IPS-18c (cell line): Measurements from ENCODE around the gene ABCA1.
A peak's percentile ranks its signal among the peaks of the same experiment; 100 is the strongest.
"Not testable (repeated sequence)": the region's sequence is repeated elsewhere in the genome, so short reads cannot be mapped to it uniquely, and the experiment has no call there.

Experiments used
- H3K4me3 ChIP-seq: 2 replicates; pipeline ENCODE4 v1.7.0; 2013; ENCODE audit warnings: low read depth, mild to moderate bottlenecking, low read length, moderate library complexity; ENCODE audit not compliant: insufficient read depth
- H3K9me3 ChIP-seq: one replicate; pipeline ENCODE4 v1.6.1; 2013; ENCODE audit warnings: mild to moderate bottlenecking, low read length, moderate library complexity; ENCODE audit not compliant: control insufficient read depth, insufficient read depth

The ABCA1 gene, protein sequence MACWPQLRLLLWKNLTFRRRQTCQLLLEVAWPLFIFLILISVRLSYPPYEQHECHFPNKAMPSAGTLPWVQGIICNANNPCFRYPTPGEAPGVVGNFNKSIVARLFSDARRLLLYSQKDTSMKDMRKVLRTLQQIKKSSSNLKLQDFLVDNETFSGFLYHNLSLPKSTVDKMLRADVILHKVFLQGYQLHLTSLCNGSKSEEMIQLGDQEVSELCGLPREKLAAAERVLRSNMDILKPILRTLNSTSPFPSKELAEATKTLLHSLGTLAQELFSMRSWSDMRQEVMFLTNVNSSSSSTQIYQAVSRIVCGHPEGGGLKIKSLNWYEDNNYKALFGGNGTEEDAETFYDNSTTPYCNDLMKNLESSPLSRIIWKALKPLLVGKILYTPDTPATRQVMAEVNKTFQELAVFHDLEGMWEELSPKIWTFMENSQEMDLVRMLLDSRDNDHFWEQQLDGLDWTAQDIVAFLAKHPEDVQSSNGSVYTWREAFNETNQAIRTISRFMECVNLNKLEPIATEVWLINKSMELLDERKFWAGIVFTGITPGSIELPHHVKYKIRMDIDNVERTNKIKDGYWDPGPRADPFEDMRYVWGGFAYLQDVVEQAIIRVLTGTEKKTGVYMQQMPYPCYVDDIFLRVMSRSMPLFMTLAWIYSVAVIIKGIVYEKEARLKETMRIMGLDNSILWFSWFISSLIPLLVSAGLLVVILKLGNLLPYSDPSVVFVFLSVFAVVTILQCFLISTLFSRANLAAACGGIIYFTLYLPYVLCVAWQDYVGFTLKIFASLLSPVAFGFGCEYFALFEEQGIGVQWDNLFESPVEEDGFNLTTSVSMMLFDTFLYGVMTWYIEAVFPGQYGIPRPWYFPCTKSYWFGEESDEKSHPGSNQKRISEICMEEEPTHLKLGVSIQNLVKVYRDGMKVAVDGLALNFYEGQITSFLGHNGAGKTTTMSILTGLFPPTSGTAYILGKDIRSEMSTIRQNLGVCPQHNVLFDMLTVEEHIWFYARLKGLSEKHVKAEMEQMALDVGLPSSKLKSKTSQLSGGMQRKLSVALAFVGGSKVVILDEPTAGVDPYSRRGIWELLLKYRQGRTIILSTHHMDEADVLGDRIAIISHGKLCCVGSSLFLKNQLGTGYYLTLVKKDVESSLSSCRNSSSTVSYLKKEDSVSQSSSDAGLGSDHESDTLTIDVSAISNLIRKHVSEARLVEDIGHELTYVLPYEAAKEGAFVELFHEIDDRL (N-terminal part only)

DNA sequence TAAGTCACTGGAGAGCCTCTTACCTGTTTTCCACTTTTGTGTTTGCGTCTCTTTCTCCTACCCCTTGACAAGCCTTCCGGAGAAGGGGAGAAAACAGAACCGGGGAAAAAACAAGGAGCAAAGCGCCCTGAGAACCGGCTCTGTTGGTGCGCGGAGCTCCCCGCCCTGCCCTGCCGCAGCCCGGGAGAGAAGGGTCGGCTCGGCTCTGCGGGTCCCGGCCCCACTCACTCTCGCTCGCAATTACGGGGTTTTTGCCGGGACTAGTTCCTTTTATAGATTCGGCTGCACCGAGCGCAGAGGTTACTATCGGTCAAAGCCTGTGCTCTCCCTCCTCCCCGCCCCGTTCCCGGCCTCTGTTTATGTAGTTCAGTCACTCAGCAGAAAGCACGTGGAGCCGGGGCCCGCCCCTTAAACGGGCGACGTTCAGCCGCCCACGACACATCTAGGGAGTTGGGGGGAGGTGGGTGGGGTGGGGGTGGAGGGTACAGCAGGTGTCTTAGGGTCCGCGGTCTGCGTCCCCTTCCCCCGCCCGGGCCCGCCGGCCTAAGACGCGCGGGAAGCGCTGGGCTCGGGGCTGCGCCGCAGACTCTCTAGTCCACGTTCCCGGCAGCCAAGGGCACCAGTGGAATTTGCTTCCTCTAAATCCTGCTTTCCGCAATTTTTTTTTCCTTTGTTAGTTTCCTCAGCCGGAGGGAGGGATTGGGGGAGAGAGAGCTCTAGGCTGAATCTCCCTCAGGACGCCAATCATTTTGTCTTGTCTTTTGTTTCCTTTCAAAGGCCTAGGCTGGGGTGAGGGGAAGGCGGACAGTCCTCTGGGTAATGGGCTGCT lies at the start of gene ABCA1:
ABCA1 (minus strand) TSS at position 244 of the 829 bp plus-strand sequence. CDS start 24,476 bp downstream, outside the sequence.
- Histone ChIP-seq H3K4me3 (peak within 1 kb of the TSS; percentile 86), H3K9me3 (no peaks in the 10 kb centered on the region)

DNA sequence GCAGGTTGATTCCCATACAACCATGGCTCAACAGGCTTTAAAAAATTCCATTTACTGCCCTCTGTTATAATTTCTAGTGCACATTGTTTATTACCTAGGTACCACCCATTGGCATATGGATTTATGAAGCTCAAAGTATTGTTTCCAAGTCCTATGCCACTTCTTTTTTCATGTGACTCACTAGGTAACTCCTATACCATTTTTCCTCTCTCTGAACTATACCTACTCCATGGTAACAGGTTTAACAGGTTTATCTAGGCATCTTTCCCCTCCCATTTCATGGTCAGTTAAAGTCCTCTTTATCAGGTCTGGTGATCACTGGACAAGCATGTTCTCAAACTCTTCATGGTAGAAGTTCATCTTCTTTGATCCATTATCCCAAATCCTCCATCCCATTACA lies 49.6 kb upstream of the ABCA1 start:
- no peaks in the 10 kb centered on the region for H3K9me3 ChIP-seq
- no peak overlapping the region for H3K4me3 ChIP-seq

DNA sequence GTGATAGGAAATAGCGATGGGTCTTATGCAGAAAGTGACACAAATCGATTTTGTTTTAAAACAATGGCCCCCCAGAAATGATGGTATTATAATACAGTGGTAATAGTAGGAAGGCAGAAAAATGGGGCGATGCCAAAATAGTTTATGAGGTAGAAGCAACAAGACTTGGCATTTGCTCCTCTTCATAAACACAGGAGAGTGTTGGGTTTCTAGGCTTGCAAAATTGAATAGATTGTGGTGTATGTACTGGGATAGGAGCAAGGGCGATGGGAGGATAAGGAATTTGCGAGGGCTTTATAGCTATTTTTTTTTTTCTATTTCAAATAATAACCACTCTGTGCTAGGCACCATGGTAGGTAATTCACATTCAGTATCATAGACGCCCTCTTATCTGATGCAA lies 49.2 kb upstream of the ABCA1 start:
- Histone ChIP-seq H3K9me3 (no peaks in the 10 kb centered on the region), H3K4me3 (no peak overlapping the region)

DNA sequence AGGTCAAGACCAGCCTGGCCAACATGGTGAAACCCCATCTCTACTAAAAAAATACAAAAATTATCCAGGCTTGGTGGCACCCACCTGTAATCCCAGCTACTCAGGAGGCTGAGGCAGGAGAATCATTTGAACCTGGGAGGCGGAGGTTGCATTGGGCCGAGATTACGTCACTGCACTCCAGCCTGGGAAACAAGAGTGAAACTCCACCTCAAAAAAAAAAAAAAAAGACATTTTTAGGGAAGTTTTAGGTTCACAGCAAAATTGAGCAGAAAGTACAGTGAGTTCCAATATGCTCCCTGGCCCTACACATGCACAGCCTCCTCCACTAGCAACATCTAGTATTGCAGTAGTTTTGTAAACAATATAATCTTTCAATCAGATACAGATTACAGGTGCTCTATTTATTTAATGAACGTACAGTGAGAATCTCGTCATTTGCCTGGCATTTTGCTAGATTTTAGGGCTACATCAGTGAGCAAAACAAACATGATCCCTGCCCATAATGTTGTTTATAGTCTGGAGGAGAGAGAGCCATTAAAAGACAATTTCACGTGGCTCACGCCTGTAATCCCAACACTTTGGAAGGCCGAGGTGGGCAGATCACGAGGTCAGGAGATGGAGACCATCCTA lies 48.1 kb upstream of the ABCA1 start:
- not testable (repeated sequence) for H3K4me3 ChIP-seq, H3K9me3 ChIP-seq

DNA sequence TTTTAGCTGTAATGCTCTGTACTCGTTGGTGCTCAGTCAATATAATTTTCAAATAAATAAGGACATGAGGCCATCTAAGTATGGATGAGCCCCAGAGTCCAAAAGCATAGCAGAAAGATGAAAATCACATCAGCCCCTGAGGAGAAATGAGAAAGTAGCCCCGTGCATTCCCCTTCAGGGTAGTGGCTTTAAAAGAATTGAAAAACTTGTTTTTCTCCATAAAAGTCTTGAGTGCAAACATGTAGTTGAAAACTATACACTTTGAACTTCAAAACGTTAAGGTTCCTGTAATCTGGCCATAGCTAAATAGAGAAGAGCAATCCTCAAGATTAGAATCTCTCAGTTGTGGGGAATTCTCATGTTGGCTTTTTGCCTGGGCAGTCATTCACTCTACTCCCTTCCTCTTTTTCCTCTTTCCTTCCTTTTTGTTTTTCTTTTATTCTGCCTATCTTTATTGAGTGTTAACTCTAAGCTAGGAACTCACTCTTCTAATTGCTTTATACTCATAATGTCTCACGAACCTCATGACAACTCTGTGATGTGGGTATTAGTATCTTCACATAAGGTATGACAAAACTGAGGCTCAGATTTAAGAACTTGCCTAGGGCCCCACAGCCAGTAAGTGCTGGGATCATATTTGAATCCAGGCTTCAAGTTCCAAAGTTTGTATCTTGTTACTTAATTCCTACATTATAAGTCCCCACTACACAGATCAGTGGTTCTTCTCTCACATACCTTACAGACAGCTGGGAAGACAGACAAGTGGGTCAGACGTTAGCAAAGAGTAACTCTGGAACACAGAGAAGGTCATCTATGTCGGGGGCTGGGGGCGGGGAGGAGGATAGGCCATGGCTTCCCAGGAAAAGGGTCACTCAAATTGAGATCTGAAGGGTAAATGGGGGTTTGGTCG lies 46.4 kb upstream of the ABCA1 start:
- Histone ChIP-seq H3K4me3 (no peak overlapping the region), H3K9me3 (no peaks in the 10 kb centered on the region)

DNA sequence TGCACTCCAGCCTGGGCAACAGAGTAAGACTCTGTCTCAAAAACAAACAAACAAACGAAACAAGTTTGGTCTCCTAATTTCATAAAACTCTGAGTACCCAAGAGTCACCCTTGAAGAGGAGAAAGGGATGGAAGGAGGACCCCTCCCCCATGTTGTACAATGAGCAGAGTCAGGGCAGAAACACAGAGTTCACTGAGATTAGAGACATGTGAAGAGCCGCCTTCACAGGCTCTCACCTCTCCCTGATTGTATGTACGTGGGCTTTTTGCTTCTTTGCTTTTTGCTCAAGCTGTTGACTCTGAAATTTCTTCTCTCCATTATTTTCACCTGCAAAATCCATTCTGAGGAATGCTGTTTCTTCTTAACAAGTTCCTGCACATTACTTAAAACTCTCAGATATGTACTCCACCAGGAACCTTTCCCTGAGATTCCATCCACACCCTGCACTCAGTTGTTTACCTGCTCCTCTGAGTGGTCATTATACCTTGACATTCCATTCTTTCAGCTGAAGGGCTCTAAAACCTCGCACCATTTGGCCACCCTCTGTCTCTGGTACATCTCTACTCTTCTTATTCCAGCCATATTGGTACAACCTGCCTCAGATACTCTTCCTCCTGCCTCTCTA lies 44.4 kb upstream of the ABCA1 start:
- H3K4me3 ChIP-seq = no peak overlapping the region
- H3K9me3 ChIP-seq = no peaks in the 10 kb centered on the region

DNA sequence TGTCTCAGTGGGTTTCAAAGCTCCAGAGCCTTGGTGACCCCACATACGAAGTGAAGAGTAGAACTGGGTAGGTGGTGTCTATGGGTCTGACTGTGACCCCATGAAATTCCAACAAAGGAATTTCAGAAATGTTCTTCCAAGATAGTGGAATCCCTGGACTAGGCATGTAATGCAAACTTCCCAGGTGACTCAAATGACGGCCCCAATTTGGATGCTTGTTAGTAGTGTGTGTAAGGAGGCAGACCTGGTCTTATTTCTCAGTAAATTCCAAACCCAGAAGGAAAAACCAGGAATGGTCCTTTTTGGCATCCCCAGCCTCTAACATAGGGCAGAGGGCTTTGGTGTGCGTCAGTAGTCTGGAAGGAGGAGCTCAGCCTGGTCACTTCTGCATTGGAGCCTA lies 43.6 kb upstream of the ABCA1 start:
- no peak overlapping the region for H3K4me3 ChIP-seq

DNA sequence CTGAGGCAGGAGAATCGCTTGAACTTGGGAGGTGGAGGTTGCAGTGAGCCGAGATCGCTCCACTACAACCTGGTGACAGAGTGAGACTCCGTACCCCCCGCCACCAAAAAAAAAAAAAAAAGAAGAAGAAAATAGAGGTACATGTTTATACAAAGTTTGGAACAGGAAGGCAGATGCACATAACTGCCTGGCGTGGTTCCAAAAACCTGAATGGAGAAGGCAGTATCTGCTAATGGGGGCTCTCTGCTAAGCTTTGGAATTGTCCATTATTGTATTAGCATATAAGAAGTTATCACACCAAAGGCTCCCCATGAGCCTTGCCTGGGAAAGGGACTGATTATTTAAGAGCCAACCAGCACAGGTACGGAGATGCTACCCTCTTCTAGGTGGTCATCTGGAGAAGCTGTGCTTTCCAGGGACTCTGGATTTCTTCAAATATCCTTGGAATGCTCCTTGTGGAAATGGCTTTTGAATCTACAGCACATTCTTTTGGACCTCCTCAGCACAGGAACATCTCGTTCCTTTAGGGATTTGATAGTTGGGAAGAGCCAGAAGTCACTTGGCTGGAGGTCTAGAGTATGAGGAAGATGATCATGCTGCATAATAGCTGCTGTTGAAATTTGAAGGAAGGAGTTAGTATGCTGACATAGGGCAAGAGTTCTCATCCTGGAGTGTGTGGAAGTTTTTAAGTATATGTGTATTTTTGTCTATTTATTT lies 42.5 kb upstream of the ABCA1 start:
- H3K9me3 ChIP-seq = no peaks in the 10 kb centered on the region
- H3K4me3 ChIP-seq = no peak overlapping the region

More for the DNA sequence above, 43.6 kb upstream of the ABCA1 start:
- H3K9me3 ChIP-seq = no peaks in the 10 kb centered on the region

DNA sequence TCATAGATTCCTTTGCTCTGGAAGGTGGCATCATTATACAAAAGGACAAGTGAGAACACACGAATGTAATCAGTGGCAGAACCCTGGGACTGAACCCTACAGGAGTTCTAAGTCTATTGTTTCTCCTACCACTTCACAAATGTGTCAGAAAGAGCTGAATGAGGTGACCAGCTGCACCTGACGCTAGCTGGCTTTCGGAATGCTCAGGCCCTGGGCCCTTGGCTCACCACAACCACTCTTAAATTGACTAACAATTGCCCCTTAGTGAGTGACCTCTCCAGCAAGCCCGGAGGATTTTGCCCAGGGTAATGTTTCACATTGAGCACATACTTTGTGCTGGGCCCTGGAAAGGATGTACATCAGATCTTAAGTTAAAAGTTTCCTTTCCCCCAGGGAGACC lies 41.2 kb upstream of the ABCA1 start:
- Histone ChIP-seq H3K4me3 (peak overlapping the region; percentile 67; the same call in 1 of the 2 replicates), H3K9me3 (no peaks in the 10 kb centered on the region)

DNA sequence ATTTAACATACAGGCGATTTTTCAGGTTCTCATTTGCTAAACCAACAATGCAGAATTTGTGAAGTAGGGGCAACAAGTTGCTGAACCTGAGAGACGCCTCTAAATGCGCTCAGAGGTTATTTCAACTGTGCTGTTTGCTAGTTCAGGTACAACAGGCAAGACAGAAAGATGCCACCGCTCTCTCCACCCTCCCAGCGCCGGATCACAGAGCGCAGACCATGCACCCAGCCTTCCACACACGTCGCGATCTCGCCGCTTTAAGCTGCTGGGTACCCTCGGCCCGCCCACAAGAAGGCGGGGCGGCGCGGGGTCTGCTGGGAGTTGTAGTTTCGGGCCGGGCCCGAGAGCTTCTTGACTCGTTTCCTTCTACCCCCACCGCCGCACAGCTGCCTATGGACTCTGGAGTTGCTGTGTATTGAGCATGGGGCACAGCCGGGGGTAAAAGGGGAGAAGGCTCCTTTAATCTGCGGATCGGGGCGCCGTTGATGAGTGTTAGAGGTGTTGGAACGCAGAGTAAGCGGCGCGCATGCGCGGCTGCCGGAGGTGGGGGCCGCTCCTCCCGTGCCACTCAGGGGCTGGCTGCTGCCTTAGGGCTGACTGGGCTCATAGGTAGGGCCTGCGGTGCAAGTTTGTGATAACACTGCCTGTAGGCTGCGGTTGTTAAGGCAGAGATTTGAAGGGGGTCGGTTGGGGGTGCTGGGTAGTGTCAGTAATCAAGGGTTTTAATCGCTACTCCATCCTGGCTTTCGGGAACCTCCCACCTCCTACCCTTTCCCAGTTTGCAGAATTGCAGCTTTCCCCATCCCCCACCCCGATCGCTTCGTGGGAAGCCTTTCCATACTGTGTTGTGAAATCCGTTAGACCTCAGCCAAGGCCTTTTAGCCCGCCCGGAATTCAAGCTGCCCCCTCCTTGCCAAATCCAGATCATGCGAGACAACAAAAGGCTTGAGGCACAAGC lies 40.3 kb upstream of the ABCA1 start:
- H3K4me3 ChIP-seq = peak overlapping the region; percentile 67
- no peaks in the 10 kb centered on the region for H3K9me3 ChIP-seq

DNA sequence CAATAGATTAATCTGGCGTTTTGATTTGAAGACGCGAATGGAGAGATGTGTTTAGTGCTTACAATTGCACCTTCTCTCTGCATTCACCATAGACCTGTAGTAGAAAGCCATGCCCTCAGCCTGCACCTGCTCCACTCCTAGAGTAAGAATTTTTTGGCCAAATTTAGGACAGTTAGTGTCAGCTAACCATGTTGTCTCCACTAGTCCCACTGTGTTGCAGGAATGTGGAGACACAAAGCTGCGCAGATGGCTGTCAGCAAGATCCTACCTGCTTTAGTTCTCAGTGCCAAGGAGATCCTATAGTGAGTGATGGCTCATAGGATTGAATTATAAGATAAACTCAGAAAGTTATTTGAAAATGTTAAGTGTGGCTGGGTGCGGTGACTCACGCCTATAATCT lies 35.1 kb upstream of the ABCA1 start:
- no peaks in the 10 kb centered on the region for H3K9me3 ChIP-seq
- no peak overlapping the region for H3K4me3 ChIP-seq

DNA sequence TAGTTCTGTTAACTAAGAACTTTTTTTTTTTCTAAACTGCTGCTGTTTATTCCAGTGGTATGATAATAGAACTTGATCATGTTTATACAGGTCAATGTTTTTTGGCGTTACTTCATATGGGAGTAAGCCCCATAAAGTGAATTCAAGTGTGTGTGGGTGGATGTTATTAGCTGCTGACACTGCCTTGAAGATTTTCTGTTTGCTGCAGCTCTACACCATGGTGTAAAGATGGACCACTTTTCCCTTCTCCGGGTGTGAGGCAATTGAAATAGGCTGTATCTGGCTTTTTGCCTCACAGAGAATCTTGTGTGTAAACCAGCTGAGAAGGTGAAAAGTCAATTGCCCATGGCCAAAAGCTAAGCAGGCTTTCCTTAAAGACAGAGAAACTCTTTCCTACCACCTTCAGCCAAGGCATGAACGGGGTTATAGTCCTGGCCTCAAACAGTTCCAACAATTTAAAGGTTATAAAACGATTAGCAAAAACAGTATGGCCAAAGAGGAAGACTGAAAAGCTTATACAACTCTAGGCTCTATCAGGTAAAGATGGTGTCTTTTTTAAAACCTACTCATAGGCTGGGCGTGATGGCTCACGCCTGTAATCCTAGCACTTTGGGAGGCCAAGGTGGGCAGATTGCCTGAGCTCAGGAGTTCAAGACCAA lies 33.9 kb upstream of the ABCA1 start:
- peak overlapping the region; percentile 15; the same call in 1 of the 2 replicates for H3K4me3 ChIP-seq
- H3K9me3 ChIP-seq = no peaks in the 10 kb centered on the region

DNA sequence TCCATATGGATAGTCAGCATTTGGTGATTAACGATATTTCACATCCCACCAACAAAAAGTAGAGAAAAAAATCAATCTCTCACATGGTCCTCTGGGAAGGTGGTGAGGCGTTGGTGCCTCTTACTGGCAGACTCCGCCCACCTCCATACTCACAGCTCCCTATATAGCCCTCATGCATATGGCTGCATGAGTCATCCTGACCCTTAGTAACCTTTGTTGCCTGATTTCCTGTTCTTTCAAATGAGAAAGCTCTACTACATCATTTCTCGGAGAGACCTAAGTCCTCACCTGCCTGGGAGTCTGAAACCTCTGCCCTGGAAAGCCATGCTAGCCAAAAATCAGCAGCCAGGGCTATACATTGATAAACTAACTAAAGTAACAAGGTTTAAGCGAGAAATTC lies 33.3 kb upstream of the ABCA1 start:
- H3K4me3 ChIP-seq = no peak overlapping the region
- H3K9me3 ChIP-seq = no peaks in the 10 kb centered on the region
